IPS DF 6.9 (cell line): ENCODE measurements around the gene PPM1F.
"Not testable (repeated sequence)": the region's sequence is repeated elsewhere in the genome, so short reads cannot be mapped to it uniquely, and the experiment has no call there.

ENCODE experiments used
- DNase-seq: peaks from one replicate; pipeline ENCODE4 v3.0.0-alpha.2; 2013; ENCODE audit warnings: low read depth, low spot score
- H3K27ac ChIP-seq: one replicate; pipeline ENCODE4 v1.5.1; 2013; ENCODE audit warnings: low read length, control low read depth
- H3K27me3 ChIP-seq: 2 replicates; pipeline ENCODE4 v1.6.1; 2013; ENCODE audit warnings: mild to moderate bottlenecking, low read length; ENCODE audit not compliant: control insufficient read depth, insufficient read depth
- H3K36me3 ChIP-seq: 2 replicates; pipeline ENCODE4 v1.6.1; 2013; ENCODE audit warnings: low read length; ENCODE audit not compliant: control insufficient read depth, insufficient read depth
- H3K4me1 ChIP-seq: 2 replicates; pipeline ENCODE4 v1.6.1; 2013; ENCODE audit warnings: low read length; ENCODE audit not compliant: control insufficient read depth, insufficient read depth
- H3K4me3 ChIP-seq: 2 replicates; pipeline ENCODE4 v1.5.1; 2013; ENCODE audit warnings: mild to moderate bottlenecking, low read length
- H3K9me3 ChIP-seq: 2 replicates; pipeline ENCODE4 v1.6.1; 2013; ENCODE audit warnings: low read length, inconsistent platforms; ENCODE audit not compliant: control insufficient read depth, insufficient read depth
- WGBS: extraction: QIAGEN DNeasy Blood & Tissue Kit; methylation state at CpG from one replicate; pipeline ENCODE4 v1.1.7; 2013; ENCODE audit warnings: mixed read lengths, missing lambda C conversion rate; ENCODE audit not compliant: insufficient read length, insufficient coverage; 5-methylcytosine and 5-hydroxymethylcytosine counted together

Gene PPM1F

GRCh38 chr22:21919526-21920307 lies 32.9 kb downstream of the PPM1F start:
- Histone ChIP-seq H3K9me3 (no peaks in the 10 kb centered on the region), H3K4me3 (no peak overlapping the region), H3K27me3 (no peaks in the 10 kb centered on the region), H3K4me1 (peaks cover 22% of the 10 kb centered on the region), H3K27ac (no peak overlapping the region), H3K36me3 (no peaks in the 10 kb centered on the region)
- DNase-seq: no peak
- no CpG with 5 or more reads among the region's 20 CpGs for WGBS

DNA sequence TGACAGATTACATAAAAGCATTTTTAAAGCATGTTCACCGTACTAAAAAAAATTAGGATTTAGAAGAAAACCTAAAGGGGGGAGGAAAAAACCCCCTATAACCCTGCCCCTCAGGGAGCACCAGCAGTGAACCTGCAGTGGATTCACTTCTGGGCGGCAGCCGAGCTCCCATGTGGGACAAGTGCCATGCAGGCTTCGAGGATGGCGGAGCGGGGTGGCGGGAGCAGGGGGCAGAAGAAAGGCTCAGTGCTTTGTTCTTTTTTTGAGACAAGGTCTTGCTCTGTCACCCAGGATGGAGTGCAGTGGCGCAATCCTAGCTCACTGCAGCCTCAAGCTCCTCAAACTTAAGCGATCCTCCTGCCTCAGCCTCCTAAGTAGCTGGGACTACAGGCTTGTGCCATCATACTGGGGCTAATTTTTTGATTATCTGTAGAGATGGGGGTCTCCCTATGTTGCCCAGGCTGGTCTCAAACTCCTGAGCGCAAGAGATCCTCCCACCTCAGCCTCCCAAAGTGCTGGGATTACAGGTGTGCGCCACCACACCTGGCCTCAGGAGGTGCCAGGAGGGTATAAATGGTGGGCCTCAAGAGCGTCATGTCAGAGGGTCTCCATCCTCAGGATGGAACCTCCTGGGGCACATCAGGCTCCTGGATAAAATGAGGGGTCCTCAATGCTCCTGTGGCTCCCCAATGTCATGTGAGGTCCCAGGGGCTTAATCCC lies 34.0 kb downstream of the PPM1F start:
- no peak overlapping the region for H3K4me3 ChIP-seq
- H3K4me1 ChIP-seq: peaks cover 22% of the 10 kb centered on the region
- no CpG with 5 or more reads among the region's 12 CpGs for WGBS
- no peaks in the 10 kb centered on the region for H3K36me3 ChIP-seq
- DNase-seq: no peak
- no peaks in the 10 kb centered on the region for H3K9me3 ChIP-seq
- H3K27ac ChIP-seq: no peak overlapping the region
- no peaks in the 10 kb centered on the region for H3K27me3 ChIP-seq

- Histone ChIP-seq H3K27me3 (no peaks in the 10 kb centered on the region), H3K27ac (no peak overlapping the region), H3K9me3 (no peaks in the 10 kb centered on the region), H3K36me3 (no peaks in the 10 kb centered on the region), H3K4me3 (no peak overlapping the region), H3K4me1 (peaks cover 22% of the 10 kb centered on the region)
- no CpG with 5 or more reads among the region's 6 CpGs for WGBS
- no peak for DNase-seq
These were observed 34.7 kb downstream of the PPM1F start for GRCh38 chr22:21917959-21918261.

- no CpG with 5 or more reads among the region's 17 CpGs for WGBS
- H3K27ac ChIP-seq: no peak overlapping the region
These were observed 35.3 kb downstream of the PPM1F start for GRCh38 chr22:21917181-21917958.

GRCh38 chr22:21916309-21916918 lies 36.2 kb downstream of the PPM1F start:
- DNase-seq: no peak
- no peaks in the 10 kb centered on the region for H3K9me3 ChIP-seq
- no CpG with 5 or more reads among the region's 4 CpGs for WGBS

More at GRCh38 chr22:21917181-21917958, 35.3 kb downstream of the PPM1F start:
- Histone ChIP-seq H3K4me1 (peaks cover 20% of the 10 kb centered on the region), H3K36me3 (no peaks in the 10 kb centered on the region), H3K9me3 (no peaks in the 10 kb centered on the region), H3K4me3 (no peak overlapping the region), H3K27me3 (no peaks in the 10 kb centered on the region)
- DNase-seq: no peak

DNA sequence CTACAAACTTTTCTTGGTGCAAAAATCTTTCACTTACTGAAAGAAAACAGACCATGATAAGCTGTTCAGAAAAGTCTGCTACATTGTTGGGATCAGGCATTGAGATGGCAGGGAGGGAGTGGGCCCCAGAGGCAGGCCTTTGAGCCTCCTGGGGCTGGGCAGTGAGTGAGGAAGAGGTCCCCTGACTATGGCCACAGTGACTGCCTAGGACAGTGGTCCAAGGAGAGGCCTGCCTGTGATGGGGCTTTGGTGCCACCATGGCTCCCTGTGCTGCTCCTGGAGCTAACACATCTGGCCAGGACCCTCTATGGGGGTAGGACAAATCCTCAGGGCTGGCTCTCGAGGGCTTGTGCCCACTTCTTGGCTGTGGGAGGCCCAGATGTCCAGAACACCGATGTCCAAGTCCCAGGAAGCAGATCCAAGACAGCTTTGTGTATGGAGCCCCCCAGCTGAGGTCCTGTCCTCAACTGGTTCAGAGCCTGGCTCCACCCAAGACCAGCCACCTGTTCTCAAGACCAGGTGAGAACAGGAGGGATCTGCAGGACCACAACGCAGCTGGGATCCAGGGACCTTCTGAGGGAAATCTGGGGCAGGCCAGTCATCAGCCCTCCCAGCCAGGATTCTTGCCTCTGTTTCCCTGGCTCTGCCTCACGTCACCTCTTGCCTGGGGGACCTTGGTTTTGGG lies 36.9 kb downstream of the PPM1F start:
- Histone ChIP-seq H3K36me3 (no peaks in the 10 kb centered on the region), H3K9me3 (no peaks in the 10 kb centered on the region), H3K4me1 (peaks cover 12% of the 10 kb centered on the region), H3K4me3 (no peak overlapping the region), H3K27me3 (no peaks in the 10 kb centered on the region), H3K27ac (no peak overlapping the region)
- no CpG with 5 or more reads among the region's 4 CpGs for WGBS
- no peak for DNase-seq

More at GRCh38 chr22:21916309-21916918, 36.2 kb downstream of the PPM1F start:
- no peaks in the 10 kb centered on the region for H3K36me3 ChIP-seq
- no peaks in the 10 kb centered on the region for H3K27me3 ChIP-seq
- no peak overlapping the region for H3K27ac ChIP-seq
- no peak overlapping the region for H3K4me3 ChIP-seq
- peaks cover 17% of the 10 kb centered on the region for H3K4me1 ChIP-seq

DNA sequence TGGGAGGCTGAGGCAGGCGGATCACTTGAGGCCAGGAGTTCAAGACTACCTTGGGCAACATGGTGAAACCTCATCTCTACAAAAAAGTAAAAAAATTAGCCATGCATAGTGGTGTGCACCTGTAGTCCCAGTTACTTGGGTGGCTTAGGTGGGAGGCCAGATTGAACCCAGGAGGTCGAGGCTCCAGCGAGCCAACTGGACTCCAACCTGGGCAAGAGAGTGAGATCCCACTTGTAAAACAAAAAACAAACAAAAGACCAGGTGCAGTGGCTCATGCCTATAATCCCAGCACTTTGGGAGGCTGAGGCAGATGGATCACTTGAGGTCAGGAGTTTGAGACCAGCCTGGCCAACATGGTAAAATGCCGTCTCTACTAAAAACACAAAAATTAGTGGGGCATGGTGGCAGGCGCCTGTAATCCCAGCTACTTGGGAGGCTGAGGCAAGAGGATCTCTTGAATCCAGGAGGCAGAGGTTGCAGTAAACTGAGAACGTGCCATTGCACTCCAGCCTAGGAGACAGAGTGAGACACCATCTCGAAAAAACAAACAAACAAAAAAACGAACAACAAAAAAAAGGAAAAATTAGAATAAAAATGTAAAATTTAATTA lies 38.5 kb downstream of the PPM1F start:
- H3K4me3 ChIP-seq, H3K27me3 ChIP-seq, H3K4me1 ChIP-seq, H3K36me3 ChIP-seq, DNase-seq, H3K27ac ChIP-seq, H3K9me3 ChIP-seq: not testable (repeated sequence)
- no CpG with 5 or more reads among the region's 8 CpGs for WGBS

- not testable (repeated sequence) for H3K9me3 ChIP-seq, H3K4me3 ChIP-seq, H3K36me3 ChIP-seq, H3K27me3 ChIP-seq, DNase-seq, H3K27ac ChIP-seq, H3K4me1 ChIP-seq
- no CpG with 5 or more reads among the region's 4 CpGs for WGBS
These were observed 42.3 kb downstream of the PPM1F start for GRCh38 chr22:21910367-21910766.

GRCh38 chr22:21909871-21910270 lies 42.8 kb downstream of the PPM1F start:
- Histone ChIP-seq H3K36me3 (no peaks in the 10 kb centered on the region), H3K9me3 (no peaks in the 10 kb centered on the region), H3K4me3 (no peak overlapping the region), H3K27ac (no peak overlapping the region), H3K4me1 (no peaks in the 10 kb centered on the region), H3K27me3 (no peaks in the 10 kb centered on the region)
- no CpG with 5 or more reads among the region's 2 CpGs for WGBS
- DNase-seq: no peak
